Lower leg skin (tissue), 3 donors: ENCODE results near the gene PLEKHG3.

Source experiments
- POLR2A ChIP-seq, 2 donors: fragments of 450-650 bp; IDR thresholded peaks; one replicate each; pipeline ENCODE4 v1.6.1; 2016 to 2017; ENCODE audit warnings: antibody characterized with exemption in 2 of 2, mild to moderate bottlenecking in 1 of 2, moderate library complexity in 1 of 2
- TF ChIP-seq, protein P1 (sequence below), 3 donors: fragments of 450-650 bp; IDR thresholded peaks; one replicate each; pipeline ENCODE4 v1.5.1; 2016; ENCODE audit warnings: antibody characterized with exemption in 3 of 3, mild to moderate bottlenecking in 3 of 3, moderate library complexity in 2 of 3

- TF ChIP-seq, protein P1, sequence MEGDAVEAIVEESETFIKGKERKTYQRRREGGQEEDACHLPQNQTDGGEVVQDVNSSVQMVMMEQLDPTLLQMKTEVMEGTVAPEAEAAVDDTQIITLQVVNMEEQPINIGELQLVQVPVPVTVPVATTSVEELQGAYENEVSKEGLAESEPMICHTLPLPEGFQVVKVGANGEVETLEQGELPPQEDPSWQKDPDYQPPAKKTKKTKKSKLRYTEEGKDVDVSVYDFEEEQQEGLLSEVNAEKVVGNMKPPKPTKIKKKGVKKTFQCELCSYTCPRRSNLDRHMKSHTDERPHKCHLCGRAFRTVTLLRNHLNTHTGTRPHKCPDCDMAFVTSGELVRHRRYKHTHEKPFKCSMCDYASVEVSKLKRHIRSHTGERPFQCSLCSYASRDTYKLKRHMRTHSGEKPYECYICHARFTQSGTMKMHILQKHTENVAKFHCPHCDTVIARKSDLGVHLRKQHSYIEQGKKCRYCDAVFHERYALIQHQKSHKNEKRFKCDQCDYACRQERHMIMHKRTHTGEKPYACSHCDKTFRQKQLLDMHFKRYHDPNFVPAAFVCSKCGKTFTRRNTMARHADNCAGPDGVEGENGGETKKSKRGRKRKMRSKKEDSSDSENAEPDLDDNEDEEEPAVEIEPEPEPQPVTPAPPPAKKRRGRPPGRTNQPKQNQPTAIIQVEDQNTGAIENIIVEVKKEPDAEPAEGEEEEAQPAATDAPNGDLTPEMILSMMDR (IDR thresholded peaks at IDR 0.05), result no peak
- TF ChIP-seq POLR2A (IDR thresholded peaks at IDR 0.05), result no peak
These were observed 51.6 kb downstream of the PLEKHG3 start for GRCh38 chr14:64755781-64756221.
